Measurements from ENCODE around the gene RHD.

- TF ChIP-seq CSDC2 (CRISPR knock-in tag; IDR thresholded peaks at IDR 0.05) (no peak), ZFP30 (CRISPR knock-in tag; IDR thresholded peaks at IDR 0.05) (no peak), TOX (CRISPR knock-in tag; IDR thresholded peaks at IDR 0.05; ENCODE audit: borderline replicate concordance) (0 out of 2 replicates have a peak, but pooled peaks have one; percentile 15), CREB5 (CRISPR knock-in tag; IDR thresholded peaks at IDR 0.05; ENCODE audit: low read depth) (no peak; the same call in 1 of the 2 replicates), ARNTL (CRISPR knock-in tag; IDR thresholded peaks at IDR 0.05; ENCODE audit: borderline replicate concordance, low read depth) (no peak), ISL1 (CRISPR knock-in tag; IDR thresholded peaks at IDR 0.05) (no peak), ZNF8 (CRISPR knock-in tag; IDR thresholded peaks at IDR 0.05) (no peak), ESRRG (CRISPR knock-in tag; IDR thresholded peaks at IDR 0.05) (no peak), ZNF565 (CRISPR knock-in tag; conservative IDR thresholded peaks at IDR 0.05; ENCODE audit: low read depth) (no peak), PATZ1 (CRISPR knock-in tag; IDR thresholded peaks at IDR 0.05; ENCODE audit: borderline replicate concordance) (no peak)
Measured at GRCh38 chr1:25247024-25247828, 25.1 kb upstream of the RHD start, which contains the start of gene RSRP1.
